HepG2 (cell line): ENCODE data around the gene SYT17. TPM values are rescaled to one million over a fixed set of nuclear protein-coding genes. Genes with fewer than 3 reads are reported as not detected.

Source experiments
- ATAC-seq: fragments of 200-7000 bp; cut with Tn5 transposase; 3 replicates; pipeline ENCODE4 v1.9.1; 2020; ENCODE audit warnings: mild to moderate bottlenecking, moderate library complexity
- BruUV-seq: library from RNA; stranded (reverse); fragments of 400-500 nt; replicated peaks from 2 replicates; lab custom pipeline; 2021; lab: Mats Ljungman, UMichigan
- CTCF ChIA-PET: fragments of 300-600 bp; formaldehyde crosslinking; extraction: SDS; loops from one replicate; lab custom pipeline; 2021; ENCODE audit warnings: low total read pairs, inconsistent platforms, low intra/inter-chr PET ratio; lab: Yijun Ruan, JAX
- POLR2A ChIA-PET: fragments of 350-600 bp; sonication (Branson Sonifier 250); formaldehyde crosslinking; loops from one replicate; lab custom pipeline; 2020; ENCODE audit warnings: antibody characterized with exemption, inconsistent platforms; lab: Yijun Ruan, JAX
- DNase-seq: peaks from one replicate; pipeline ENCODE4 v3.0.0-alpha.2; 2015; ENCODE audit warnings: low spot score
- FAIRE-seq: peaks from 3 replicates; lab custom pipeline; 2011; peaks lifted over from hg19 to GRCh38; lab: Jason Lieb, UNC
- H2AFZ ChIP-seq: one replicate; pipeline ENCODE4 v1.6.1; 2011; ENCODE audit warnings: low read length, inconsistent platforms
- H3K27ac ChIP-seq: fragments of 300-600 bp; 3 replicates; pipeline ENCODE4 v1.8.0; 2011; ENCODE audit warnings: mixed run types, mild to moderate bottlenecking, mixed read lengths, low read length, inconsistent platforms; ENCODE audit not compliant: insufficient read depth; ENCODE audit errors: extremely low read length
- H3K27me3 ChIP-seq, 2 experiments: fragments of 200-600 bp in 1 of 2; 2 replicates in 1 of 2; 3 replicates in 1 of 2; pipeline versions ENCODE4 v1.6.0 to v1.8.0; 2011; ENCODE audit warnings: low read length in 2 of 2, mild to moderate bottlenecking in 2 of 2, moderate library complexity in 2 of 2, inconsistent platforms in 1 of 2; ENCODE audit not compliant: insufficient read depth in 2 of 2, control insufficient read depth in 1 of 2
- H3K36me3 ChIP-seq, 2 experiments: fragments of 200-600 bp in 1 of 2; replicated peaks in 1 of 2; 2 replicates in 1 of 2; 3 replicates in 1 of 2; pipeline versions ENCODE4 v1.5.1 to v1.8.0; 2011; ENCODE audit warnings: low read length in 2 of 2, inconsistent platforms in 1 of 2; ENCODE audit not compliant: insufficient read depth in 2 of 2, control insufficient read depth in 1 of 2
- H3K4me1 ChIP-seq: 2 replicates; pipeline ENCODE4 v1.5.1; 2012; ENCODE audit warnings: low read length, inconsistent platforms; ENCODE audit not compliant: insufficient read depth
- H3K4me2 ChIP-seq: 2 replicates; pipeline ENCODE4 v1.6.0; 2011; ENCODE audit warnings: low read depth, low read length, inconsistent platforms
- H3K4me3 ChIP-seq, 3 experiments: fragments of 200-600 bp in 1 of 3; sonication (generic), shearing (Covaris generic) in 1 of 3; replicated peaks in 1 of 3; 2 replicates each; pipeline ENCODE4 v1.5.1; 2011 to 2016; ENCODE audit warnings: low read length in 3 of 3, inconsistent platforms in 2 of 3, low read depth in 2 of 3, mild to moderate bottlenecking in 2 of 3, control low read depth in 1 of 3, mixed read lengths in 1 of 3; ENCODE audit not compliant: insufficient read depth in 1 of 3
- H3K79me2 ChIP-seq: one replicate; pipeline ENCODE4 v1.6.1; 2011; ENCODE audit warnings: low read length, inconsistent platforms; ENCODE audit not compliant: insufficient read depth
- H3K9ac ChIP-seq: 2 replicates; pipeline ENCODE4 v1.6.0; 2011; ENCODE audit warnings: mild to moderate bottlenecking, low read depth, low read length, inconsistent platforms; ENCODE audit not compliant: insufficient read depth
- H3K9me3 ChIP-seq: 2 replicates; pipeline ENCODE4 v1.5.1; 2012; ENCODE audit warnings: mild to moderate bottlenecking, low read length
- H4K20me1 ChIP-seq: 2 replicates; pipeline ENCODE4 v1.6.0; 2011; ENCODE audit warnings: inconsistent platforms, mild to moderate bottlenecking, low read length, moderate library complexity; ENCODE audit not compliant: insufficient read depth
- HNRNPK ChIP-seq: fragments of 200-400 bp; formaldehyde crosslinking; IDR thresholded peaks from 2 replicates; pipeline ENCODE4 v1.6.1; 2018; ENCODE audit warnings: low read length, low read depth, moderate library complexity, mild to moderate bottlenecking; ENCODE audit not compliant: poor library complexity, severe bottlenecking
- PHB2 ChIP-seq: fragments of 450-650 bp; IDR thresholded peaks from 2 replicates; pipeline ENCODE4 v1.6.1; 2018; ENCODE audit not compliant: partially characterized antibody
- SAFB2 ChIP-seq: sonication (generic); formaldehyde crosslinking; IDR thresholded peaks from 2 replicates; pipeline ENCODE4 v1.5.1; 2020; ENCODE audit warnings: missing genetic modification reagents, low read depth, mild to moderate bottlenecking, borderline replicate concordance
- SIX4 ChIP-seq: sonication (generic); formaldehyde crosslinking; IDR thresholded peaks from 2 replicates; pipeline ENCODE4 v1.4.0; 2020; ENCODE audit warnings: missing genetic modification reagents
- SNRNP70 ChIP-seq: fragments of 200-400 bp; formaldehyde crosslinking; IDR thresholded peaks from 2 replicates; pipeline ENCODE4 v1.6.1; 2017; ENCODE audit warnings: mild to moderate bottlenecking, low read depth, low read length, moderate library complexity
- SP1 ChIP-seq, 2 experiments: fragments of 450-650 bp in 1 of 2; sonication (generic) in 1 of 2; formaldehyde crosslinking in 1 of 2; IDR thresholded peaks; 2 replicates each; pipeline versions ENCODE4 v1.4.0 to v1.6.1; 2016 to 2020; ENCODE audit warnings: missing genetic modification reagents in 1 of 2
- SRSF1 ChIP-seq: fragments of 200-400 bp; formaldehyde crosslinking; optimal IDR thresholded peaks from 2 replicates; pipeline ENCODE3; 2017; ENCODE audit warnings: mild to moderate bottlenecking, low read depth, low read length, moderate library complexity
- ZNF224 ChIP-seq: sonication (generic); formaldehyde crosslinking; IDR thresholded peaks from 2 replicates; pipeline ENCODE4 v1.5.0; 2020; ENCODE audit warnings: mild to moderate bottlenecking, missing genetic modification reagents
- ZNF350 ChIP-seq: sonication (generic); formaldehyde crosslinking; IDR thresholded peaks from 2 replicates; pipeline ENCODE4 v1.4.0; 2020; ENCODE audit warnings: mild to moderate bottlenecking, low read depth, missing genetic modification reagents, borderline replicate concordance
- ZNF850 ChIP-seq: sonication (generic); formaldehyde crosslinking; conservative IDR thresholded peaks from 2 replicates; pipeline ENCODE4 v1.9.0; 2021; ENCODE audit warnings: mild to moderate bottlenecking, missing genetic modification reagents
- WGBS: methylation state at CpG from one replicate; pipeline ENCODE4 v1.1.6; 2017; ENCODE audit warnings: low lambda C conversion rate; 5-methylcytosine and 5-hydroxymethylcytosine counted together
- in situ Hi-C: cut with HindIII; loops from 2 replicates; pipeline ENCODE4 v1.10.0; 2017; ENCODE audit warnings: low pct_unique_long_range_greater_than_20kb; ENCODE audit not compliant: extremely low pct_ligation_motif_present
- intact Hi-C: fragments of 100-400 bp; cut with micrococcal nuclease; formaldehyde crosslinking; loops from one replicate; pipeline ENCODE4 v1.10.0; 2022; ENCODE audit not compliant: unreplicated experiment
- polyA plus RNA-seq, 8 experiments: library from polyadenylated mRNA; depleted of rRNA in 3 of 8; stranded (reverse) in 7 of 8; unstranded in 1 of 8; fragments of >200 nt; fragmentation: Illumina TruSeq in 4 of 8; extraction: Trizol in 4 of 8; gene quantifications; 2 replicates each; pipeline versions ENCODE4 v1.2.1 to v1.2.3, GENCODE V29; 2011 to 2016; ENCODE audit warnings: low read depth in 4 of 8, missing spikeins in 1 of 8, mixed read lengths in 1 of 8; ENCODE audit not compliant: insufficient read depth in 1 of 8
- total RNA-seq, 5 experiments: library from RNA; depleted of rRNA; stranded (reverse); fragments of >200 nt; fragmentation: Illumina TruSeq; extraction: Trizol; gene quantifications; 2 replicates each; pipeline ENCODE4 v1.2.3, GENCODE V29; 2016; ENCODE audit warnings: low read depth in 1 of 5
- TF ChIP-seq, protein P1 (sequence below): sonication (generic); formaldehyde crosslinking; IDR thresholded peaks from 2 replicates; pipeline ENCODE4 v1.4.0; 2020; ENCODE audit warnings: missing genetic modification reagents
- TF ChIP-seq, protein P2 (sequence below): sonication (generic); formaldehyde crosslinking; IDR thresholded peaks from 2 replicates; pipeline ENCODE4 v1.4.0; 2020; ENCODE audit warnings: missing genetic modification reagents, borderline replicate concordance

Gene SYT17
- total and polyA plus RNA-seq, 2 of the 13 experiments (the other 11 are each of a cell fraction or from before 2014, with no cell fraction given) = 0.44 TPM; not detected in 1

DNA sequence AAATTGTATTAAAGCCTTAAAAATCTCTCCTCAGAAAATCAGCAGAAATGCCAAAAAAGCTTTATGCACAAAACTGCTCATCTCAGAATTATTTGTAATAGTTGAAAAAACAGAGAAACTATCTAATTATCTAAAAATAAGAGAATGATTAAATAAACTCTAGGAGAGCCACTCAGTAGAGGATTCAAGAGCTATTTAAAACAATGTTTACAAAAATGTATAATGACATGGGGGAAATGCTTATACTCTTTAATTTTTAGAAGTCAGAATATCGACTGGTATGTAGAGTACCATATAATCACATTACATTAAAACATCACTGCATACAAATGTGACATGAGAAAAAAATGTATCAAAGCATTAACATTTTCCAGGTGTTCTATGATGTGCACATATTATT lies 129.4 kb downstream of the SYT17 start:
- Histone ChIP-seq H3K27me3 (peaks cover 2 to 14% of the 10 kb centered on the region in 2 experiments; a peak in 2 of 5 replicates), H3K4me2 (no peak overlapping the region), H3K27ac (no peak overlapping the region), H3K79me2 (no peaks in the 10 kb centered on the region), H3K36me3 (no peaks in the 10 kb centered on the region), H3K4me3 (no peak overlapping the region), H3K9me3 (no peaks in the 10 kb centered on the region), H3K9ac (no peak overlapping the region), H3K4me1 (no peaks in the 10 kb centered on the region), H2AFZ (no peak overlapping the region), H4K20me1 (no peaks in the 10 kb centered on the region; the same call in 1 of the 2 replicates)
- WGBS = 2% methylated on average over 1 of the region's 1 CpG
- CTCF ChIA-PET = no interaction called here
- BruUV-seq = no TSS peak
- intact Hi-C loops = no loop called here
- in situ Hi-C loops = no loop called here
- ATAC-seq (no peak), FAIRE-seq (no peak), DNase-seq (no peak)
- POLR2A ChIA-PET = no interaction called here
- TF ChIP-seq ZNF350 (CRISPR knock-in tag) (no peak), ZNF224 (no peak), SIX4 (no peak), HNRNPK (no peak), SAFB2 (CRISPR knock-in tag) (no peak)
- TF ChIP-seq, protein P1, sequence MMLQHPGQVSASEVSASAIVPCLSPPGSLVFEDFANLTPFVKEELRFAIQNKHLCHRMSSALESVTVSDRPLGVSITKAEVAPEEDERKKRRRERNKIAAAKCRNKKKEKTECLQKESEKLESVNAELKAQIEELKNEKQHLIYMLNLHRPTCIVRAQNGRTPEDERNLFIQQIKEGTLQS (CRISPR knock-in tag) = no peak

DNA sequence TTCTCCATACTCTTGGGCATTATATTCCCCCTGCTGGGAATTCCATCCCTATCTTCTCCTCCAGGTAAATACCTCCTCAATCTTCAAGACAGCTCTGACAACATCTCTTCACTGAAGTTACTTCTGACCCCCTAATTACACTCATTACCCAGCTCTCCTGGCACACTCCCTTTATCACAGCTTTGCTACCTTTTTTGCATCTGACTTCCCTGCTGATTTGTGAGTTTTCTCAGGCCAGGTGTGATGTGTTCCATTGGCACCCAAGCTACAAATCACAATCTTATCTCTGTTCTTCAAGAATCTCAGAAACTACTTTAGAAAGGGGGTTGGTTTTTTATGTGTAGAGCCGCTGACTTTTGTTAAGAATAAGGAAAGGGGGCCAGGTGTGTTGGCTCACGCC lies 131.5 kb downstream of the SYT17 start:
- Histone ChIP-seq H3K36me3 (no peaks in the 10 kb centered on the region), H3K79me2 (no peaks in the 10 kb centered on the region), H3K9ac (no peak overlapping the region), H3K9me3 (no peaks in the 10 kb centered on the region), H4K20me1 (no peaks in the 10 kb centered on the region; the same call in 1 of the 2 replicates), H3K4me2 (no peak overlapping the region), H3K4me3 (no peak overlapping the region), H2AFZ (no peak overlapping the region), H3K4me1 (no peaks in the 10 kb centered on the region), H3K27ac (no peak overlapping the region), H3K27me3 (peaks cover 2 to 13% of the 10 kb centered on the region in 2 experiments; a peak in 2 of 5 replicates)
- no peak for FAIRE-seq
- POLR2A ChIA-PET = interaction anchor here (0.6 kb wide), 1 partner anchor 189 kb away, joined by 3 read pairs; no protein-coding TSS in a partner anchor
- ATAC-seq = no peak
- intact Hi-C loops (no loop called here), in situ Hi-C loops (no loop called here)
- BruUV-seq = no TSS peak
- DNase-seq = no peak
- WGBS = 2% methylated on average over 2 of the region's 2 CpGs
- CTCF ChIA-PET = no interaction called here
- TF ChIP-seq PHB2 = no peak
- TF ChIP-seq SNRNP70 = no peak
- TF ChIP-seq SP1 (IDR thresholded peaks at IDR 0.05) = no peak
- TF ChIP-seq SP1 (CRISPR knock-in tag; IDR thresholded peaks at IDR 0.05) = no peak
- TF ChIP-seq, protein P2, sequence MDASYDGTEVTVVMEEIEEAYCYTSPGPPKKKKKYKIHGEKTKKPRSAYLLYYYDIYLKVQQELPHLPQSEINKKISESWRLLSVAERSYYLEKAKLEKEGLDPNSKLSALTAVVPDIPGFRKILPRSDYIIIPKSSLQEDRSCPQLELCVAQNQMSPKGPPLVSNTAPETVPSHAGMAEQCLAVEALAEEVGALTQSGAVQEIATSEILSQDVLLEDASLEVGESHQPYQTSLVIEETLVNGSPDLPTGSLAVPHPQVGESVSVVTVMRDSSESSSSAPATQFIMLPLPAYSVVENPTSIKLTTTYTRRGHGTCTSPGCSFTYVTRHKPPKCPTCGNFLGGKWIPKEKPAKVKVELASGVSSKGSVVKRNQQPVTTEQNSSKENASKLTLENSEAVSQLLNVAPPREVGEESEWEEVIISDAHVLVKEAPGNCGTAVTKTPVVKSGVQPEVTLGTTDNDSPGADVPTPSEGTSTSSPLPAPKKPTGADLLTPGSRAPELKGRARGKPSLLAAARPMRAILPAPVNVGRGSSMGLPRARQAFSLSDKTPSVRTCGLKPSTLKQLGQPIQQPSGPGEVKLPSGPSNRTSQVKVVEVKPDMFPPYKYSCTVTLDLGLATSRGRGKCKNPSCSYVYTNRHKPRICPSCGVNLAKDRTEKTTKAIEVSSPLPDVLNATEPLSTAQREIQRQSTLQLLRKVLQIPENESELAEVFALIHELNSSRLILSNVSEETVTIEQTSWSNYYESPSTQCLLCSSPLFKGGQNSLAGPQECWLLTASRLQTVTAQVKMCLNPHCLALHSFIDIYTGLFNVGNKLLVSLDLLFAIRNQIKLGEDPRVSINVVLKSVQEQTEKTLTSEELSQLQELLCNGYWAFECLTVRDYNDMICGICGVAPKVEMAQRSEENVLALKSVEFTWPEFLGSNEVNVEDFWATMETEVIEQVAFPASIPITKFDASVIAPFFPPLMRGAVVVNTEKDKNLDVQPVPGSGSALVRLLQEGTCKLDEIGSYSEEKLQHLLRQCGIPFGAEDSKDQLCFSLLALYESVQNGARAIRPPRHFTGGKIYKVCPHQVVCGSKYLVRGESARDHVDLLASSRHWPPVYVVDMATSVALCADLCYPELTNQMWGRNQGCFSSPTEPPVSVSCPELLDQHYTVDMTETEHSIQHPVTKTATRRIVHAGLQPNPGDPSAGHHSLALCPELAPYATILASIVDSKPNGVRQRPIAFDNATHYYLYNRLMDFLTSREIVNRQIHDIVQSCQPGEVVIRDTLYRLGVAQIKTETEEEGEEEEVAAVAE (CRISPR knock-in tag) = no peak
- TF ChIP-seq SRSF1 = no peak
- TF ChIP-seq ZNF850 = no peak
